ENCODE results near the gene CADPS.

The CADPS gene

GRCh38 chr3:62874711-62875557 is at the start of gene CADPS:
Gene CADPS (minus strand): TSS chr3:62875416. CDS start chr3:62875029, 387 bp downstream.
- Histone ChIP-seq H4K20me1 (ENCODE audit: insufficient read depth, low read length, poor library complexity, severe bottlenecking) (no peaks in the 10 kb centered on the region), H3K4me2 (ENCODE audit: low read depth, low read length, poor library complexity, severe bottlenecking) (no peak within 1 kb of the TSS), H3K9me2 (replicated peaks; ENCODE audit: low read depth, low read length) (no peaks in the 10 kb centered on the region), H3F3A (ENCODE audit: low read depth) (no peaks in the 10 kb centered on the region), H3K27me3 (ENCODE audit: insufficient read depth, low read length, poor library complexity, severe bottlenecking) (no peaks in the 10 kb centered on the region), H3K79me2 (ENCODE audit: insufficient read depth, low read length) (no peaks in the 10 kb centered on the region), H3K4me1 (ENCODE audit: insufficient read depth, low read length, poor library complexity, severe bottlenecking) (no peaks in the 10 kb centered on the region), H3K4me3 (ENCODE audit: low read length, poor library complexity, severe bottlenecking) (no peak within 1 kb of the TSS), H3K36me3 (ENCODE audit: insufficient read depth, low read length) (no peaks in the 10 kb centered on the region), H2AFZ (ENCODE audit: low read length) (no peak within 1 kb of the TSS), H3K9ac (ENCODE audit: low read depth, low read length, poor library complexity, severe bottlenecking) (no peak within 1 kb of the TSS), H3K9me3 (ENCODE audit: insufficient read depth, low read depth, low read length) (no peaks in the 10 kb centered on the region)
- TF ChIP-seq EZH2phosphoT487 (IDR thresholded peaks at IDR 0.05; ENCODE audit: borderline replicate concordance) (no peak), CTCF (conservative IDR thresholded peaks at IDR 0.05; ENCODE audit: low read length) (no peak)

GRCh38 chr3:62923066-62923465 is 47.9 kb upstream of the CADPS start:
- Histone ChIP-seq H3K4me1 (ENCODE audit: insufficient read depth, low read length, poor library complexity, severe bottlenecking) (no peaks in the 10 kb centered on the region), H3K4me2 (ENCODE audit: low read depth, low read length, poor library complexity, severe bottlenecking) (no peak overlapping the region), H3K4me3 (ENCODE audit: low read length, poor library complexity, severe bottlenecking) (no peak overlapping the region), H3K9ac (ENCODE audit: low read depth, low read length, poor library complexity, severe bottlenecking) (no peak overlapping the region), H2AFZ (ENCODE audit: low read length) (no peak overlapping the region), H3K79me2 (ENCODE audit: insufficient read depth, low read length) (no peaks in the 10 kb centered on the region), H3K9me2 (replicated peaks; ENCODE audit: low read depth, low read length) (no peaks in the 10 kb centered on the region), H3F3A (ENCODE audit: low read depth) (no peaks in the 10 kb centered on the region), H4K20me1 (ENCODE audit: insufficient read depth, low read length, poor library complexity, severe bottlenecking) (no peaks in the 10 kb centered on the region), H3K36me3 (ENCODE audit: insufficient read depth, low read length) (no peaks in the 10 kb centered on the region), H3K9me3 (ENCODE audit: insufficient read depth, low read depth, low read length) (no peaks in the 10 kb centered on the region), H3K27me3 (ENCODE audit: insufficient read depth, low read length, poor library complexity, severe bottlenecking) (no peaks in the 10 kb centered on the region)
- TF ChIP-seq CTCF (conservative IDR thresholded peaks at IDR 0.05; ENCODE audit: low read length), result no peak
- TF ChIP-seq EZH2phosphoT487 (IDR thresholded peaks at IDR 0.05; ENCODE audit: borderline replicate concordance), result no peak

- H4K20me1 ChIP-seq (ENCODE audit: insufficient read depth, low read length, poor library complexity, severe bottlenecking), result no peaks in the 10 kb centered on the region
- H3K4me1 ChIP-seq (ENCODE audit: insufficient read depth, low read length, poor library complexity, severe bottlenecking), result no peaks in the 10 kb centered on the region
- no peaks in the 10 kb centered on the region for H3F3A ChIP-seq (ENCODE audit: low read depth)
- no peaks in the 10 kb centered on the region for H3K9me2 ChIP-seq (replicated peaks; ENCODE audit: low read depth, low read length)
- no peaks in the 10 kb centered on the region for H3K36me3 ChIP-seq (ENCODE audit: insufficient read depth, low read length)
- H3K27me3 ChIP-seq (ENCODE audit: insufficient read depth, low read length, poor library complexity, severe bottlenecking), result no peaks in the 10 kb centered on the region
- H3K9ac ChIP-seq (ENCODE audit: low read depth, low read length, poor library complexity, severe bottlenecking), result no peak overlapping the region
- H3K4me3 ChIP-seq (ENCODE audit: low read length, poor library complexity, severe bottlenecking), result no peak overlapping the region
- no peak overlapping the region for H3K4me2 ChIP-seq (ENCODE audit: low read depth, low read length, poor library complexity, severe bottlenecking)
- H2AFZ ChIP-seq (ENCODE audit: low read length), result no peak overlapping the region
- H3K79me2 ChIP-seq (ENCODE audit: insufficient read depth, low read length), result no peaks in the 10 kb centered on the region
- no peak for TF ChIP-seq CTCF (conservative IDR thresholded peaks at IDR 0.05; ENCODE audit: low read length)
- TF ChIP-seq EZH2phosphoT487 (IDR thresholded peaks at IDR 0.05; ENCODE audit: borderline replicate concordance), result no peak
- no peaks in the 10 kb centered on the region for H3K9me3 ChIP-seq (ENCODE audit: insufficient read depth, low read depth, low read length)
Observed at GRCh38 chr3:62922326-62922725, 47.1 kb upstream of the CADPS start.

All from Loucy (cell line).